ENCODE measurements around the gene TPK1.

DNA sequence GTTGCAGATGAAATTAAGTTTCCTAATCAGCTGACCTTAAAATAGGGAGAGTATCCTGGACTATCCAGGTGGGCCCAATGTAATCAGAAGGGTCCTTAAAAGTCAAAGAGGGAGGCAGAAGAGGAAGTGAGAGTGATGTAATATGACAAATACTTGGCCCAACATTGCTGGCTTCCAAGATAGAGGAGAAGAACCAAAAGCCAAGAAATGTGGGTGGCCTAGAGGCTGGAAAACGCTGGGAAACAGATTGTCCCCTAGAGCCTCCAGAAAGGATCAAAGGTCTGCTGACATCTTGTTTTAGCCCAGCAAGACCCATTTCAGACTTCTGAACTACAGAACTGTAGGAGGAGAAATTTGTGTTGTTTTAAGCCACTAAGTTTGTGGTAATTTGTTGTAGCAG lies 352.7 kb downstream of the TPK1 start:
- TF ChIP-seq, protein P1, sequence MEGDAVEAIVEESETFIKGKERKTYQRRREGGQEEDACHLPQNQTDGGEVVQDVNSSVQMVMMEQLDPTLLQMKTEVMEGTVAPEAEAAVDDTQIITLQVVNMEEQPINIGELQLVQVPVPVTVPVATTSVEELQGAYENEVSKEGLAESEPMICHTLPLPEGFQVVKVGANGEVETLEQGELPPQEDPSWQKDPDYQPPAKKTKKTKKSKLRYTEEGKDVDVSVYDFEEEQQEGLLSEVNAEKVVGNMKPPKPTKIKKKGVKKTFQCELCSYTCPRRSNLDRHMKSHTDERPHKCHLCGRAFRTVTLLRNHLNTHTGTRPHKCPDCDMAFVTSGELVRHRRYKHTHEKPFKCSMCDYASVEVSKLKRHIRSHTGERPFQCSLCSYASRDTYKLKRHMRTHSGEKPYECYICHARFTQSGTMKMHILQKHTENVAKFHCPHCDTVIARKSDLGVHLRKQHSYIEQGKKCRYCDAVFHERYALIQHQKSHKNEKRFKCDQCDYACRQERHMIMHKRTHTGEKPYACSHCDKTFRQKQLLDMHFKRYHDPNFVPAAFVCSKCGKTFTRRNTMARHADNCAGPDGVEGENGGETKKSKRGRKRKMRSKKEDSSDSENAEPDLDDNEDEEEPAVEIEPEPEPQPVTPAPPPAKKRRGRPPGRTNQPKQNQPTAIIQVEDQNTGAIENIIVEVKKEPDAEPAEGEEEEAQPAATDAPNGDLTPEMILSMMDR (IDR thresholded peaks at IDR 0.05; ENCODE audit: low read depth, low read length) = no peak
- TF ChIP-seq POLR2A (IDR thresholded peaks at IDR 0.05; ENCODE audit: extremely low read depth, insufficient read length) = no peak
- TF ChIP-seq, protein P2, sequence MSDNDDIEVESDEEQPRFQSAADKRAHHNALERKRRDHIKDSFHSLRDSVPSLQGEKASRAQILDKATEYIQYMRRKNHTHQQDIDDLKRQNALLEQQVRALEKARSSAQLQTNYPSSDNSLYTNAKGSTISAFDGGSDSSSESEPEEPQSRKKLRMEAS (IDR thresholded peaks at IDR 0.05; ENCODE audit: low read depth, low read length) = no peak

All from NB4 (cell line).